ENCODE measurements around the gene MXD4.
"Not testable (repeated sequence)": the region's sequence is repeated elsewhere in the genome, so short reads cannot be mapped to it uniquely, and the experiment has no call there.

Gene MXD4

DNA sequence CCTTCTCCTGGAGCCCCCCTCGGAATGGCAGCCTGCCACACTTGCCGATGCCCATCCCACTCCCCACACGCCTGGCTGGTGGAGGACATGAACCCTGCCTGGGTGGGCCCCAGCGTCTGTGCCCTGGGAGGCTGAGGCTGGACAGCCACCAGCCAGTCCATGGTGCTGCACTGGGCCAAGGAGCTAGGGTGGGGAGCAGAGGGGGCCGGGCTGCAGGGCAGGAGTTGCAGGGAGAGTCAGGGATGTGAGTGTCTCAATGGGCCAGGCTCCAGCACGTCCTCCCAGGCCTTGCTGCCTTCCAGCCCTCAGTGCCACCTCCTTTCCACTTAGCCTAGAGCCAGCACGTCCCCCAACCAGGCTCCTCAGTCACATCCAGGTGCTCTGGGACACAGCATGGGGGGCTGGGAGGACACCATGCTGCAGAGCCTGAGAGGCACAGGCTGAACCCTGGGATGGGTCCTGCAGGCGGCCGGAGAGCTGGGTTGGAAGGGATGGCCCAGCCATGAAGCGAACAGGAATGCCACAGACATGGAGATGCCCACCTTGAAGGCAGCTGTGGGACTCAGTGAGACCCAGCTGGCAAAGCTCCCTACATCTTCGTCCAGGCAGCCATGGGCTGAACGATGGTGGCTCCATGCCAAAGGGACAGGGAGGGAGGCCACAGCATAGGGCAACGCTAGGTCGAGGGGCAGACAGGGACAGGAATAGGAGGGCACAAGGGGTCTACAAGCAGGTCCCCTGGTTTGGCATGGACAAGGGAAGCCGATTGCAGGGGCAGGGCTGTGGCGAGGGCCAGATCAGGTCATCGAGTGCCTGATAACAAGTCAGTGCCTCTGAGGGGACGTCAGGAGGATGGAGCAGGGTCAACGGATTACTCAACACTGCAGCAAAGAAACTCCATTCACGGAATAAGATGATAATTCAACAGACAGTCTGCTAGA, 30.1 kb upstream of the MXD4 start:
- DNase-seq, result no peak

DNA sequence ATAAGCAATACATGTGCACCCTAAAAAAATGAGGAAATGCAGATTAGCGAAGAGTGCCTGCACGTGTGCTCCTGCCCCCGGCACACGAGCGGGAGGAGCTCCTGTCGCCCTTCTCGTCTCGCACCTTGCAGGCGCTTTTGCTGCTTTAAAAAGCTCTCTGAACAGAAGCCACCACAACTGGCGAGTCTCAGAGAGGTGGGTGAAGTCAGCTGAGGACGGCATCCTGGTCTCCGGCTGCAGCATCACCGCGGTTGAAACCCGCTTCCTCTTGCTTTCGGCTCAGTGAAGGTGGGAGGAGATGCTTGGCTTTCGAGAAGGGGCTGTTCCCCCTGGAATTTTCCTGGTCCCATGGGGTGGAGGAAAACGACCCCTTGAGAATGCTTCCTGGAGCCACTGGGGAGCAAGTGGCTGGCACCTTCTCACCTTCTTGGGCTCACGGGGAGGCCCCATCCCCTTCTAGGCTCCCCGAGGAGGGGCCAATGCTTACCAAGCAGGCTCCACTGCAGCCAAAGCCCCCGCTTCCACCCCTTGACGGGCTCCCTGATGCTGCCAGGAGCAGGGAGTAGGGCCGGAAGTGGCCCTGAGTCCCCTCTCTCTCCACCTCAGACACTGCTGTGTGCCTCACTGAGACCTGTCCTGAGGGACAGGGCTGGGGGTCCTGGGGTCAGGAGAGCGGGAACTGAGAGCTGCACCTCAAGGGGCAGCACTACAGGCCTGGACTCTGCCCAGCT, 29.2 kb upstream of the MXD4 start:
- DNase-seq, result no peak

DNA sequence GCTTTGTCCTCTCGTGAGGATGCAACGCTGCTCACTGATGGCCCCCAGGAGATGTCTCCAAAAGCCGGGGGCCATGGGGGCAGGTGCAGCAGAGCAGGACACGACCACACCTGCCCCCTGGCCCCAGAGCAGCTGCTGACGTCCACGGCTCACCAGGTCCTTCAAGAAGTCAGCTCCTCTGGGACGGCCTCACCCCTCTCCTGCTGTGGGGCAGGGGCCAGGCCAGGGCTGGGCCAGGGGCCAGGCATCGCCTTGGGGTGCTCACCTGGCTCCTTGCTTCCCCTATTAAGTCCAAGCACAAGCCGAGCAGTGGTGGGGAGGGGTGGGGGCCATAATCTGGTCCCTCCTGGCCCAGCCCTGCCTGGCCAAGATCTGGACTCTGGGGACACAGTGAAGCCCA, 28.6 kb upstream of the MXD4 start:
- DNase-seq, result no peak

DNA sequence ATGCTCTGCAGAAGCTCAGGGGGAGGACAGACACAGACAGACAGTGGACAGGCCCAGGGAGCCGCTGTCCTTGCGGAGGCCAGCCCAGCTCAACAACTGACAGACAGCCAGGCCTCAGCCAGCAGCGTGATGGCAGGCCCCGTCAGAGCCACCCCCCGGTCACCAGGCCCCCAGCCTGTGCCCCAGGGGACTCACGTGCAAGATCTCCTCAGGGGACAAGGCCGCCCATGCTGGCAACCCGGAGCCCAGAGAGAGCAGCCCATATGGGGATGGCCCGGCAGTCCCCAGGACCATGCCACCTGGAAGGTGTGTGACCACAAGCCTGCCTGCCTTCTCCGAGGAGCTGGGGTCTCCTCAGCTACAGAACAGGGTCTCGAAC, 28.0 kb upstream of the MXD4 start:
- no peak for DNase-seq

DNA sequence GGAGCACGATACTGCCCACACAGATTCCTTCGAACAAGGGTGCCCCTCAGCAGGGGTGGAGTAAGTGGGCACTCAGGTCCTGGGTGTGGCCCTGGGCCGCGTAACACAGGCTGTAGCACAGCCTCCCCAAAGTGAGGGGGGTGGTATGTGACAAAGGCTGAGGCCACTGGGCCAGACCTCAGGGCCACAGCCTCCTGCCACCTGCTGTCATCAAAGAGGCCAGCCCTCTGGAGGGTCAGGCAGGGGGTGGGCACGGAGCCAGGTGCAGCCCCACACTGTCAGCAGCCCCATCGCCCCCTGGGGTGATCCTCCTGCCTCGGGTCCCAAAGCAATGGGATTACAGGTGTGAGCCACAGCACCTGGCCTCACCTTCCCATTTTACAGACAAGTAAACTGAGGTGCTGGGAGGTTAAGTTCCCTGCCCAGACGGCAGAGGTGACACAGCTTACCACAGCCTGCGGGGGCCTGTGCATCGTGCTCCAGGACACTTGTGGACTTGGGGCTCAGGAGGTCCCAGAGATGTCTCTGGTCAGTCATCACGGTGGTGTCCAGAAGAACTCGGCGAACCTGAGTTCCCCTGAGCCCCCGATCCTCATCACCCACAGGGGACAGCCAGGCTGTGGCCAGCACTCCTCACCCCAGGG, 27.5 kb upstream of the MXD4 start:
- no peak for DNase-seq

DNA sequence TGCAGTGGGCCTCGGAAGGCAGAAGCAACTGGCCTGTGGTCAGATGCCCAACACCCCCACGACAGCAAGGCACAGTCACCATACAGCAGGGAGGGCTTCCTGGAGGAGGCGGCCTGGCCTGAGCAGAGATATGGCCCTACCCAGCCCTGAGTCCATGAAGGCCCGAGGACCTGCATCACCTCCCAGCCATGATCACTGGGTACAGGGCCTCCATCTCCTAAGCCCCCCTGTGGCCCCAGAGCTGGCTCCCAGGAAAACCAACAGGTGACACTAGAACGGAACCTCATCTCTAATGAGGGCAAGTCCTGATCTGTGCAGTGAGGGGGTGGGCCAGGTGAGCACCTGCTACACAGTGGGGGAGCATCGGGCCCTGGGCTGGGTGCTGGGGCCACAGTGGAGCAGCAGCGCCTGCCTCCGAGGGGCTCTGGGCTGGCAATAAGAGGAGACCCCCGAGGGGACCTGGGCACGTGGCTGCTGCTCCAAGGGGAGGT, 26.2 kb upstream of the MXD4 start:
- DNase-seq, result no peak

DNA sequence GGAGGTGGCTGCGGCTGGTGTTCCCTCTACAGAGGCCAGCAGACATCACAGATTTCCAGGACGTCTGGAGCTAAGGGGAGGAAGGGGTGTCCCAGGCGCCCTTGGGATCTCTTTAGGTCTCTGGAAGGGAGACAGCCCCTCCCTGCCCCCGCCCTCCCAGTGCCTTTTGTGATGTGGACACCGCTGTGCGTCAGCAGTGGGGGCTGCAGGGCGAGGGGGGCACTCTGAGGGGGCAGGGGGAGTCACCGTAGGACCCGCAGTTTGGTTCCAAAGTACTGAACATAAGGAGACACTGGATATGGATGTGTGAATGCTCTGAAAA, 25.6 kb upstream of the MXD4 start:
- no peak for DNase-seq

DNA sequence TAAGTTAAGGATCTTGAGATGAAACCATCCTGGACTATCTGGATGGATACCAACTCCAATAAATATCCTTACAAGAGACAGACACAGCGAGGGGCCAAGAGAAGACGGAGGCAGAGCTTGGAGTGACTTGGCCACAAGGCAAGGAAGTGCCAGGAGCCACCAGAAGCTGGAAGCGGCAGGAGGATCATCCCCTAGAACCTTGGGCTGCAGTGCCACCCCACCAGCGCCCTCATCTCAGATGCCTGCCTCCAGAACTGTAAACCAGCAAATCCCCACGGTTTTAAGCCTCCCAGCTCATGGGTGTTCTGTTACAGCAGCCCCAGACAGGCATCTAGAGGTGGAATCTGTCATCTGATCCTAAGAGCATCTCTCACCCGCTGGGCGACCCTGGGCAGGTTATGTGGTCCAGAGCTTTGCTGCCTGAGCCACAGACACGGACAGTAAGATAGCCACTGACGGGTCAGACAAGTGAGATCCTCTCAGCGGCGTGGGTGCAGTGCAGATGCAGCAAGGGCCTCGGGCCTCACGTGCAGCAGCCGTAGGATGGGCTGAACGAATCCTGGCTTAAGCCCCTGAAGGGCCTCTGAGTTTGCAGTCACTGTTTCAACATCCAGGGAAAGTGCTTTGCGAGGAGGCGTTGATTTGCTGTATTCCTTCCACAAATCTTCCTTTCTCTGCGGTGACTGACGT, 25.1 kb upstream of the MXD4 start:
- DNase-seq, result no peak

DNA sequence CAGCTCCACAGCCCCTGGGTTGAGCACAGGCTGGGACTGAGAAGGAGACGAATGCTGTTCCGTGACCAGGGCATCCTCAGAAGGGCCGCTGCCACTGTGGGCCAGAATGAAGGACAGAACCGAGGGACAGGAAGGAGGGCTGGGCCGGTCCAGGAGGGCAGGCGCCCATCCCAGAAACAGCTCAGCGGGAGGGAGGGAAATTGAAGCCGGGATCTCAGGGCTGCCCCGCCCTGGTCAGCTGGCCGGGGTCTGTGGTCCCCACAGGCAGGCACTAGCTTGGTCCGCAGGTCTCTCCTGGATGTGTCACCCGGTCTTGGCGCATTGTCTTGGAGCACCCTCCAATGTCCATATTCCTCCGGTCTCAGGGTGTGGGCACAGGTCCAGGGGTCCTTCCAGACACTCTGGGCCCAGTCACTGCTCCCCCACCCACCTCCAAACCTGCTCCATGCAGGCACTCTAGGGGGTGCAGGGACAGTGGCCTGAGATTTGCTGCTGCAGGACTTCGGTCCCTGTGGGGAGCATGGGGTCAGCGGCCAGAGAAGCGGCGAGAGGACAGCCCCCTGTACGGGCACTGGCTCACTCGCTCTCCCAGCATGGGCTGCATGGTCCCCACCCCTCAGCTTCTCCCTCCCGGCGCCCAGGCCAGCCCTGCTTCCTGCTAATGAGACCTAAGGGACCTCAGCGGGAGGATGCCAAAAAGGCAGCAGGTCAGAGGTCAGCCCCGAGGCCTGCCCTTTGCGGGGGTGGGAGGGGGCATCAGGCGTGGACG, 23.9 kb upstream of the MXD4 start:
- no peak for DNase-seq

DNA sequence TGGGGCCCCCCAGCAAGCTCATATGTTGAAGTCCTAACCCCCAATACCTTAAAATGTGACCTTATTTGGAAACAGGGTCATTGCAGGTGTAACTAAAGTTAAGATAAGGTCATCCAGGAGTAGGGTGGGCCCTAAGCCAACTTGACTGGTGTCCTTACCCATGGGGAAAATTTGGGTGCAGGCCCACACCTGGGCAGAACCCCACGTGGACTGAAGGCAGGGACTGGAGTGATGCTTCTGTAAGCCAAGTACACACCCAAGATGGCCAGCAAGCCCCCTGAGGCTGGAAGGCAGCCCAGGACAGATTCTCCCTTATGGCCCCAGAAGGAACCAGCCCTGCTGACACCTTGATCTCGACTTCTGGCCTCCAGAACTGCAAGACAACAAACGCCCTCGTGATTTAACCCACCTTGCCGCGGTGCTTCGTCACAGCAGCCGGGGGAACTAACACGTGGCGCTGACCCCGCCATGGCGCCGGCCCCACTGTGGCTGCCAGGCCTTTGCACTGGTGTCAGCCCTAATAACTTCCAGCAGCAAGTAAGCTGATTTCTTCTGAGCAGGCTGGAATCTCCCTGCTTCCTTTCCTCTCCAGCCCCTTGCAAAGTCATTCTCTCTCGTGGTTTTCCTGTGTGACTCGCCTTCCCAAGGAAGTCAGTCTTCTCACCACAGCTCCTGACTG, 23.2 kb upstream of the MXD4 start:
- DNase-seq, result no peak

DNA sequence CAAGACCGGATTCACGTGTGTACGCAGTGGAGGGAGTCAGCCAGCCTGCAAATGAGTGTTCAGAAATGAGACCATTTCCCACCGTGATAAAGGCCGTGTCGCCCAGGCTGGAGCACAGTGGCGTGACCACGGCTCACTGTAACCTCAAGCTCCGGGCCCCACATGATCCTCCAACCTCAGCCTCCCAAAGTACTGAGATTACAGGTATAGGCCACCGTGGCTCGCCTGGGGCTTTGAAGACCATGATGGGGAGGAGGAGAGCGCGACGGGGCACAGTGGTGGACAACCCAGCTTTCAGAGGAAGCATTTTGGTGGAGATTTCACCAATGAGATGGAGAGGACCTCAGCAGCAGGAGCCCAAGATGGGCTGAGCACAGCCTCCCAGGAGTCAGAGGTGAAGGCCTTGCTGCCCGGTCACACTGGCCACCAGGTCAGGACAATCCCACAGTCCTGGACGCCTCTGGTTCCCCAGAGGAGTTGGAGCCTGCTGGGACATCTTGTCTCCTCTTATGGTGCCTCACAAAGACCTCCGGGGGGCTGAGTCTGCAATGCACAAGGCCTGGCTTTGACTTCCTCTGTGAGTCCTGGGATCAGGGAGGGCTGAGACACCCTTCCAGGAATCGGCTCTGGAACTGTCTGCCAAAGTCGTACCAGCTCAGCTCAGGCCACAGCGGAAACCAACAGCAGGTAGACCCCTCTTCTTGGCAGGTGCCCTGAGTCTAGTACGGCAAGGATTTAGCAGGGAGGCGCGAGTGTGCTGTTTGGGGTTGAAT, 22.4 kb upstream of the MXD4 start:
- DNase-seq, result no peak

DNA sequence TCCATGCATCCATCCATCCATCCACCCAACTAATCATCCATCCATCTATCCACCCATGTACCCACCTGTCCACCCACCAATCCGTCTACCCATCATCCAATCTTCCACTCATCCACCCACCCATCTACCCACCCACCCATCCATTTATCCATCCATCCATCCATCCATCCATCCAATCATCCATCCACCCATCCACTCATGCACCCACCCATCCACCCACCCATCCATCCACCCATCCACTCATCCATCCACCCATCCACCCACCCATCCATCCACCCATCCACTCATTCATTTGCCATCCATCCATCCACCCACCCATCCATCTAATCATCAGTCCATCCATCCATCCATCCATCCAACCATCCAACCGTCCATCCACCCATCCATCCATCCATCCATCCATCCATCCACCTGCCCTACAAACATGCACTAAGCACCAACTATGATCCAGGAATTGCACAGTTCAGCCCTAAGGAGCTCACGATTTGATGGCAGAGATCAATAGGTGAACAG, 21.3 kb upstream of the MXD4 start:
- peak; percentile 1 for DNase-seq

DNA sequence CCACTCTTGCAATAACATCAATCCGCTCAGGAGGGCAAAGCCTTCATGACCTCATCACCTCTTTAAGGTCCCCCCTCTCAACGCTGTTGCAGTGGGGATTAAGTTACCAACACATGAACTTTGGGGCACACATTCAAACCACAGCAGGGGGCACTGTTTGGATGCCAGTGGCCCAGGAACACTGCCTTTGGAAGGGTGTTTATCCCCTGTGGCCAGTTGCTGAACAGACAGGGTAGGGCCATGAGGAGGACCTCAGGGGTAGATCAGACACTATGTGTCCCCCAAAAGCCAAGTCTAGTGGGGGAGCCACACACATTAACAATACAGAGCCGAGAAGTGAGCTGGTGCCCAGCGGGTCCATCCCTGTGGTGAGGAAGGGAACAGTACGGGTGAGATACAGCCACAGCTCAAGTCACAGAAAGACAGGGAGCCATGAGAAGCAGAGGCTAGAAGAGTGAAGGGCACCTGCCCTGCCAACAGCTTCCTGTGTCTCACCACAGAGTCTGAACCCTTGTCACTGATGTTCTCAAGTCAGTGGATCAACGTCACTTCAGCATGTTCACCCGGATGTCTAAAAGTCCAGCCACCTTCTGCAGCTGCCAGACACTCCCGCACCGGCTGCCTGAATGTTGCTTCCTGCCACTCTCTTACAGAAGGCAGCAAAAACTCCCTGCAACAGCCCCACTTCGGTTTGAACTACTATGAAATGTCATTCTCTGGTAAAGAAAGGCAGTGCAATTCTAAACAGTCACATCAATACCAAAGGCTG, 19.9 kb upstream of the MXD4 start:
- peak; percentile 10 for DNase-seq

DNA sequence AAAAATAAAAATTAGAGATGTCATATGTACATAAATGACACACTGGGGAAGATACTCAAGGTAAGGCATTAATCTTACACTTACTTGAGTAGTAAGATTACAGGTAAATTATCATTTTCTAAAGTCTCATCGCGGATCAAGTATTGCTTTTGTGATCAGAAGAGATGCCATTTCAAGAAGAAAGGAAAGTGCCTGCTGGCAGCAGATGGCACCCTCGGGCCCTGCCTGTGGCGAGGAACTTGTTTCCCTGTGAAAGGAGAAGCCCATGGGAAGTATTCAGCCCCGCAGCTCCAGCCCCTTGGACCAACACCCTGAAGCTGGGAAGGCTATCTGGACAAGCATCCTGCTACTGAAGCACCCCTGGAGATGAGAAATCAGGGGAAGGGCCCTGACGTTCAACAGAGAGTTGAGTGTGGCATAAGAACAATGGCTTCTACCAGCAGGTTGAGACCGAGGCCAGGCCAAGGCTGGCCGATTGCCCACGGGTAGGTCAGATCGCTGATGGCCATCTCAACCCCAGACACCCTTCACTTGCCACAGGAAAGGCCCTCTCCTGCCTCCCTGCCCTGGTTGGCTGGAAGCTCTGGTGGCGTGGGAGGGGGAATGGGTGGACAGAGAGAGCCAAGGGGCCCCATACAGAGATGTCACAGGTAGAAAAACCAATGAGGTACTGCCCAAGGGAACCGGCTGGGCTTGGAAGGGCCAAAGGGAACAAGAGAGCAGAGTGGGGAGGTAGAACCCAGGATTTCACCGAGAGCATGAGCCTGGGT, 18.8 kb upstream of the MXD4 start:
- DNase-seq, result peak; percentile 12

DNA sequence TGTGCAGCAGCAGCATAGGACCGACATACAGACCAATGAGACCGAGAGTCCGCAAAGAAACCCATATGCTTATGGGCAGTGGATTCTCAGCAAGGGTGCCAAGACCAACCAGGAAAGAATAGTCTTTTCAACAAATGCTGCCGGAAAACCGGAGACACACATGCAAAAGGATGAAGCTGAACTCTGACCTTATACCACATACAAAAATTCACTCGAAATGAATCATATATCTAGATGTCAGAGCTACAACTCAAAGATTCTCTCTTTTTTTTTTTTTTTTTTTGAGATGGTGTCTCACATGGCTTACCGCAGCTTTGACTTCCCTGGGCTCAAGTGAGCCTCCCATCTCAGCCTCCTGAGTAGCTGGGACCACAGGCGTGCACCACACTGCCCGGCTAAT, 16.0 kb upstream of the MXD4 start:
- DNase-seq, result no peak

DNA sequence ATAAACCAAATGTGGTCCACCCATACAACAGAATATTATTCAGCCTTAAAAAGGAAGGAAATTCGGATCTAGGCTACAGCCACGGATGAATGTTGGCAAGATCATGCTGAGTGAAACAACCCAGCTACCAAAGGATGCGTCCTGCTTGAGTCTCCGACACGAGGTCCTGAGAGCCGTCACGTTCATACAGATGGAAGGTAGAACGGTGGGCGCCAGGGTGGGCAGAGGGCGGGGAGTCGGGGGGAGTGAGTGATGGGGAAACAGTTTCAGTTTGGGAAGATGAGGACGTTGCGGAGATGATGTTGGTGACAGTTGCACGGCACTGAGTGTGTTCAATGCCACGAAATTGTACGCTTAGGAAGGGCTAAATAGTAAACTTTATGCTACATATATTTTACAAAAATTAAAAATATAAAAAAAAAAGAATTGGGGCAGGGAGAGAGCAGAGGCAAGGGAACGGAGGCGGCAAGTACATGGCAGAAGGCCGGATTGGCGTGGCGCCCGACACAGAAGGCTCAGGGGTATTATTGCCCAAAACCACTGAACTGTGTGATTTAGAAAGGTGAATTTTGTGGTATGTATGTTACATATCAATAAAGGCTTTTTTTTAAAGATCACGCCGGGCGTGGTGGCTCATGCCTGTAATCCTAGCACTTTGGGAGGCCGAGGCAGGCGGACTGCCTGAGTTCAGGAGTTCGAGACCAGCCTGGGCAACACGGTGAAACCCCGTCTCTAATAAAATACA, 14.8 kb upstream of the MXD4 start:
- DNase-seq, result no peak

DNA sequence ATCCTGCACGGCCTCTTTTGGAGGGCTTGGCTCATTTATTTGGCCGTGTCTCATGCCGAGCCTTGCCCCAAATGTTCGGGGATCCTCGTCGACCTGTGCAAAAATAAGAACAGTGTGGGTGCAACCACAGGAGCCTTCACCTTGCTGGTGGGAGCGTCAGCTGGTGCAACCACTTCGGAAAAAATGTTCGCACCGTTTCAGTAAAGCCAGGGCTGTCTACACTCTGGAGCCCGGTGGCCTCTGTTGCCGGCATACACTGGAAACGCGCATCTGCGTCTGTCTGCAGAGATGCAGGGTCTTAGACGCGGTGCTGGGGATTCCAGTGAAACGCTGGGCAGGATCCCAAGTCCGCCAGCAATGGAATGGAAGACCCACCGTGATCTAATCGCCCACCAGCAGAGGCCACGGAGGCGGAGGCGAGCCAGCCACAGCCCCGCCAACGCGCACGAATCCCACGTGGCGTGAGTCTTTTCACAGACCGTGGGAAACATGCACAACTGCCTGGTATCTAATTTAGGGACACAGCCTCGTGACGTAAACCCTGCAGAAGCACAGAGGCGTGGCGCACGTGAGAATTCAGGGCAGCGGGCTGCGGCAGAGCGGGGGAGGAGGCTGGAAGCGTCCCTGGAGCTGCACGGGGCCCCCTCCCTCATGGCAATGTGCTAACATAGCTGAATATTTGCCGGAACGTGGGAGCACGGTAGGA, 13.8 kb upstream of the MXD4 start:
- no peak for DNase-seq

DNA sequence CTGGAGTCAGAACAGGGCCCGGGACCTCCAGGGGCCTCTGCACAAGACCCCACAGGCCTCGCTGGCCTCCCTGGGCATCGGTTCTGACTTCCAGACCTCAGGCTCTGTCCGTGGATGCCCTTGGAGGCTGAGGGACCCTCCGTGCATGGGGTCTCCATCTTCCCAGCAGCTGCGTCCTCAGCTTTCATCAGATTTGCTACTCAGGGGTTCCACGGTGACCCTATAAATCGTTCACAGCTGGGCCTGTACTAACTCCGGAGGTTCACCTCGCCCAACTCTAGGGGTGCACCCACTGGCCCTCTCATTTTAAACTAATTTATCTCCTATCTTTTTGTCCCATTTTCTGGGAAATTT, 13.1 kb upstream of the MXD4 start:
- not testable (repeated sequence) for DNase-seq

Measured in left hindlimb (tissue), 1 donor.